Ovary (tissue), 9 donors: ENCODE data around the gene BICRA. TPM values are rescaled to one million over a fixed set of nuclear protein-coding genes. Genes with fewer than 3 reads are reported as not detected.

Source experiments
- DNase-seq, 5 donors: peaks; one replicate each; pipeline ENCODE4 v3.0.0-alpha.2; 2019 to 2020
- H3K27ac ChIP-seq, 2 donors: fragments of 200-600 bp; one replicate each; pipeline versions ENCODE4 v1.5.1 to v1.8.0; 2019 to 2022
- H3K27me3 ChIP-seq: fragments of 200-600 bp; one replicate; pipeline ENCODE4 v1.8.0; 2022
- H3K36me3 ChIP-seq: fragments of 200-600 bp; sonication (generic); one replicate; pipeline ENCODE4 v1.5.1; 2019
- H3K4me1 ChIP-seq: one replicate; pipeline ENCODE4 v1.8.1; 2013; ENCODE audit warnings: mild to moderate bottlenecking, moderate library complexity; ENCODE audit not compliant: insufficient read depth
- H3K4me3 ChIP-seq: fragments of 200-600 bp; sonication (generic); one replicate; pipeline ENCODE4 v1.5.1; 2017
- H3K9me3 ChIP-seq, 2 donors: fragments of 200-600 bp in 1 of 2; sonication (generic) in 1 of 2; one replicate each; pipeline versions ENCODE4 v1.5.1 to v1.8.1; 2013 to 2019; ENCODE audit warnings: mild to moderate bottlenecking in 1 of 2, moderate library complexity in 1 of 2
- EP300 ChIP-seq: sonication (generic); formaldehyde crosslinking; IDR thresholded peaks from one replicate; pipeline ENCODE4 v1.6.1; 2017; ENCODE audit warnings: antibody characterized with exemption
- POLR2A ChIP-seq: fragments of 450-650 bp; IDR thresholded peaks from one replicate; pipeline ENCODE4 v1.6.1; 2017; ENCODE audit warnings: antibody characterized with exemption, mild to moderate bottlenecking, moderate library complexity
- WGBS, 3 donors: extraction: QIAGEN DNeasy Blood & Tissue Kit in 1 of 3; methylation state at CpG; one replicate each; pipeline versions ENCODE4 v1.1.5 to v1.1.7; 2013 to 2017; 5-methylcytosine and 5-hydroxymethylcytosine counted together
- intact Hi-C, 4 donors: fragments of 100-400 bp; cut with DNase I; formaldehyde crosslinking; loops; one replicate each; pipeline versions ENCODE4 v1.11.0 to v1.15.1; 2022 to 2023
- polyA plus RNA-seq, 2 donors: library from polyadenylated mRNA; stranded (reverse); fragments of 200-250 nt in 1 of 2; fragments of 350-450 nt in 1 of 2; fragmentation: Illumina TruSeq in 1 of 2; extraction: RNeasy Lipid Tissue Mini Kit (QIAGEN cat#74804) in 1 of 2; gene quantifications; one replicate each; pipeline ENCODE4 v1.2.3, GENCODE V29; 2013 to 2014
- small RNA-seq: library from RNA; depleted of rRNA; stranded (forward); fragments of <200 nt; gene quantifications from one replicate; pipeline ENCODE3, GENCODE V24; 2016
- total RNA-seq, 7 donors: library from RNA; depleted of rRNA in 2 of 7; stranded (reverse); fragments of >200 nt in 2 of 7; fragmentation: NEBNext Ultra II Directional in 3 of 7; extraction: Animal tissue kit (Norgen Biotek cat#: 25700) in 3 of 7; gene quantifications; one replicate each; pipeline versions ENCODE4 v1.1.0 to v1.2.4, GENCODE V29; 2016 to 2023
- TF ChIP-seq, protein P1 (sequence below), 3 donors: fragments of 450-650 bp in 2 of 3; fragments of 200-600 bp in 1 of 3; IDR thresholded peaks; one replicate each; pipeline versions ENCODE4 v1.5.1 to v1.8.0; 2016 to 2022; ENCODE audit warnings: antibody characterized with exemption in 3 of 3, mild to moderate bottlenecking in 1 of 3
- donor health status: DM: no; HTN: no; CAD: no; lungs with moderate emphysema.
- donor health status: DM: no; HTN: no; CAD: no.
- donor health status: Bipolar disorder and iron deficiency.
- donor health status: DM: yes; HTN: yes; CAD: no.
- donor health status: DM: no; HTN: no; CAD: no.
- donor health status: DM: yes; HTN: yes; CAD: no.

BICRA gene
- total and polyA plus RNA-seq, 9 donors: 3.7 to 21.7 (median 12.9) TPM

DNA sequence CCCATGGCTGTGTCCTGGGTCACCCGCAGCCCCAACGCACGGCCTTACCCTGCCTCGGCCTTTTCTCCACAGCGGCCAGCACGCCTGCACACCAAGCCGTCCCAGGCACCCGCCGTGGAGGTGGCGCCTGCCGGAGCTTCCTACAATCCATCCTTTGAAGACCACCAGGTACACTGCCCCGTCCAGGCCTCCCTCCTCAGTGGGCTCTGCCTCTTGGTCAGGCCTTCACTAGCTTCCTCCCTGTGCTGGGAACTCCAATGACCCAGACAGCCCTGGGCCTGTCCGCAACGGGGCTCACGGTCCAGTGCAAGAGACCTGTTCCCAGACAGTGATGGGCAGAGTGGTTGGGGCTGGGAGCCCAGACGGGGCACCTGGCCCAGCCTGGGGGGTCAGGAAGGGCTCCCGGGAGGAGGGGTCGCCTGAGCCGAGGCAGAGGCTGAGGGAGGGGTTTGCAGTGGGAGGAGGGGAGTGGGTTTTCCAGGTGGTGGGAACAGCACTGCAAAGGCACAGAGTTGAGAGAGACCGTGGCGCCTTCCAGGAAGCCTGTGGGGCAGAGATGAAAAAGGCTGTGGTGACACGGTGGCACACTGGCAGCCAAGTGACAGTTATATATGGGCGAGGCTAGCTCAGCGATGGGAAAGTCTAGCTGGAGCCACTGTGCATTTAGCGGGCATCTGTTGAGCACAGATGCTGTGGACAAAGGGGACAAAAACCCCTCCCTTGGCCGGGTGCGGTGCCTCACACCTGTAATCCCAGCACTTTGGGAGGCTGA is 143.7 kb downstream of the BICRA start:
- WGBS, 3 donors: 83 to 91% (median 86%) methylated on average over 27 of the region's 27 CpGs
- H3K36me3 ChIP-seq: no peaks in the 10 kb centered on the region

More for the DNA sequence above, 143.7 kb downstream of the BICRA start:
- Histone ChIP-seq H3K4me3 (no peak overlapping the region), H3K27ac (no peak overlapping the region), H3K9me3 (no peaks in the 10 kb centered on the region), H3K27me3 (no peaks in the 10 kb centered on the region), H3K4me1 (no peaks in the 10 kb centered on the region)
- intact Hi-C loops: no loop called here
- TF ChIP-seq POLR2A (no peak), EP300 (no peak)
- TF ChIP-seq, protein P1, sequence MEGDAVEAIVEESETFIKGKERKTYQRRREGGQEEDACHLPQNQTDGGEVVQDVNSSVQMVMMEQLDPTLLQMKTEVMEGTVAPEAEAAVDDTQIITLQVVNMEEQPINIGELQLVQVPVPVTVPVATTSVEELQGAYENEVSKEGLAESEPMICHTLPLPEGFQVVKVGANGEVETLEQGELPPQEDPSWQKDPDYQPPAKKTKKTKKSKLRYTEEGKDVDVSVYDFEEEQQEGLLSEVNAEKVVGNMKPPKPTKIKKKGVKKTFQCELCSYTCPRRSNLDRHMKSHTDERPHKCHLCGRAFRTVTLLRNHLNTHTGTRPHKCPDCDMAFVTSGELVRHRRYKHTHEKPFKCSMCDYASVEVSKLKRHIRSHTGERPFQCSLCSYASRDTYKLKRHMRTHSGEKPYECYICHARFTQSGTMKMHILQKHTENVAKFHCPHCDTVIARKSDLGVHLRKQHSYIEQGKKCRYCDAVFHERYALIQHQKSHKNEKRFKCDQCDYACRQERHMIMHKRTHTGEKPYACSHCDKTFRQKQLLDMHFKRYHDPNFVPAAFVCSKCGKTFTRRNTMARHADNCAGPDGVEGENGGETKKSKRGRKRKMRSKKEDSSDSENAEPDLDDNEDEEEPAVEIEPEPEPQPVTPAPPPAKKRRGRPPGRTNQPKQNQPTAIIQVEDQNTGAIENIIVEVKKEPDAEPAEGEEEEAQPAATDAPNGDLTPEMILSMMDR (IDR thresholded peaks at IDR 0.05): no peak
- DNase-seq: no peak

Small RNA genes within 50 kb of the gene (small RNA-seq; reads per million reads assigned to genes)
- gene RN7SL322P: not detected

Other genes with a start within 250 kb of the BICRA start
- gene MEIS3, start 189.6 kb upstream of the BICRA start, total RNA-seq: 10 to 100 TPM; 13.3 to 30.6 (median 18.7) TPM
- 10 to 100 TPM in 1 of 2 donors, 1 to 10 TPM in 1; 7.2 to 18.6 TPM for gene MEIS3, start 189.6 kb upstream of the BICRA start, polyA plus RNA-seq
- gene SLC8A2, start 137.2 kb upstream of the BICRA start, total RNA-seq: 1 to 10 TPM in 1 of 7 donors, under 1 TPM in 3, not detected in 3; 0.07 to 1.3 (median 0.39) TPM
- under 1 TPM; 0.08 to 0.60 TPM for gene SLC8A2, start 137.2 kb upstream of the BICRA start, polyA plus RNA-seq
- gene KPTN, start 124.9 kb upstream of the BICRA start, total RNA-seq: 1 to 10 TPM; 2.8 to 5.5 (median 4.4) TPM
- 1 to 10 TPM; 4.4 to 5.4 TPM for gene KPTN, start 124.9 kb upstream of the BICRA start, polyA plus RNA-seq
- 100 to 1,000 TPM in 2 of 7 donors, 10 to 100 TPM in 5; 76.5 to 101 (median 95.1) TPM for gene NAPA, start 94.1 kb upstream of the BICRA start, total RNA-seq
- gene NAPA, start 94.1 kb upstream of the BICRA start, polyA plus RNA-seq: 10 to 100 TPM; 59.4 to 74.5 TPM
- 1 to 10 TPM in 5 of 7 donors, under 1 TPM in 2; 0.62 to 2.5 (median 1.5) TPM for gene ZNF541, start 36.0 kb upstream of the BICRA start, total RNA-seq
- gene ZNF541, start 36.0 kb upstream of the BICRA start, polyA plus RNA-seq: 1 to 10 TPM in 1 of 2 donors, under 1 TPM in 1; 0.97 to 1.8 TPM
- 100 to 1,000 TPM in 5 of 7 donors, 10 to 100 TPM in 2; 28.0 to 162 (median 129) TPM for gene EHD2, start 104.3 kb downstream of the BICRA start, total RNA-seq
- gene EHD2, start 104.3 kb downstream of the BICRA start, polyA plus RNA-seq: 10 to 100 TPM; 62.4 to 86.0 TPM
- gene NOP53, start 136.4 kb downstream of the BICRA start, total RNA-seq: 100 to 1,000 TPM; 645 to 985 (median 727) TPM
- gene NOP53, start 136.4 kb downstream of the BICRA start, polyA plus RNA-seq: 1,000 to 10,000 TPM in 1 of 2 donors, 100 to 1,000 TPM in 1; 591 to 1,198 TPM
- 100 to 1,000 TPM; 169 to 412 (median 211) TPM for gene SELENOW, start 169.6 kb downstream of the BICRA start, total RNA-seq
- gene SELENOW, start 169.6 kb downstream of the BICRA start, polyA plus RNA-seq: 100 to 1,000 TPM; 257 to 330 TPM
- gene TPRX1, start 195.4 kb downstream of the BICRA start, total RNA-seq: not detected
- gene TPRX1, start 195.4 kb downstream of the BICRA start, polyA plus RNA-seq: not detected
- not detected for gene CRX, start 212.8 kb downstream of the BICRA start, total RNA-seq
- gene CRX, start 212.8 kb downstream of the BICRA start, polyA plus RNA-seq: not detected